B cell (primary cell): ENCODE measurements around the gene SYT6.

Experiments used
- EZH2 ChIP-seq: IDR thresholded peaks from 2 replicates; pipeline ENCODE4 v1.6.1; 2012; ENCODE audit warnings: borderline replicate concordance, low read depth, mild to moderate bottlenecking, moderate library complexity, low read length; ENCODE audit not compliant: insufficient read depth, poor library complexity, severe bottlenecking
- TF ChIP-seq, protein P1 (sequence below): fragments of 200-600 bp; IDR thresholded peaks from one replicate; pipeline ENCODE4 v1.8.0; 2022; ENCODE audit warnings: antibody characterized with exemption, mild to moderate bottlenecking

DNA sequence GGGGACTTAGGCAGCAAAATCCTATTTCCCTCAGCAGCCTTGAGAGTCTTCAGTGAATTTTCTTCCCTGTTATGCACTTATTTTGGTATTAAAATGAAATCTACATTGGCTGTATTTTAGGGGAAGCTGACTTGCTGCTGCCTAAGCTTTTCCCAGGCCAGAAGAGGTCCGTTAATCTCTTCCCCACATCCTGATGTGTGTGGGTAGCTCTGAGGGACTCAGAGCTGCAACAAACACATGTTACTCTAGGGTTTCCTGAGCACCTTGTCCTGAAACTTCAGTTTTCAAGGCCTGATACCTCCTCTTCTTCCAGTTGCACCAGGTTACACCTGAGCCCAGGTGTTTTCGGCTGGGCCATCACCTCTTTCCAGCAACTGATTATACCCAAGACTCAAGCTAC lies 51.5 kb downstream of the SYT6 start:
- TF ChIP-seq, protein P1, sequence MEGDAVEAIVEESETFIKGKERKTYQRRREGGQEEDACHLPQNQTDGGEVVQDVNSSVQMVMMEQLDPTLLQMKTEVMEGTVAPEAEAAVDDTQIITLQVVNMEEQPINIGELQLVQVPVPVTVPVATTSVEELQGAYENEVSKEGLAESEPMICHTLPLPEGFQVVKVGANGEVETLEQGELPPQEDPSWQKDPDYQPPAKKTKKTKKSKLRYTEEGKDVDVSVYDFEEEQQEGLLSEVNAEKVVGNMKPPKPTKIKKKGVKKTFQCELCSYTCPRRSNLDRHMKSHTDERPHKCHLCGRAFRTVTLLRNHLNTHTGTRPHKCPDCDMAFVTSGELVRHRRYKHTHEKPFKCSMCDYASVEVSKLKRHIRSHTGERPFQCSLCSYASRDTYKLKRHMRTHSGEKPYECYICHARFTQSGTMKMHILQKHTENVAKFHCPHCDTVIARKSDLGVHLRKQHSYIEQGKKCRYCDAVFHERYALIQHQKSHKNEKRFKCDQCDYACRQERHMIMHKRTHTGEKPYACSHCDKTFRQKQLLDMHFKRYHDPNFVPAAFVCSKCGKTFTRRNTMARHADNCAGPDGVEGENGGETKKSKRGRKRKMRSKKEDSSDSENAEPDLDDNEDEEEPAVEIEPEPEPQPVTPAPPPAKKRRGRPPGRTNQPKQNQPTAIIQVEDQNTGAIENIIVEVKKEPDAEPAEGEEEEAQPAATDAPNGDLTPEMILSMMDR: no peak
- no peak for TF ChIP-seq EZH2
